Measurements from ENCODE around the gene MLPH.

GRCh38 chr2:237573721-237574415 lies 86.8 kb downstream of the MLPH start:
- TF ChIP-seq CTCF (conservative IDR thresholded peaks at IDR 0.05) (no peak), ZFX (IDR thresholded peaks at IDR 0.05) (no peak)

Data from C4-2B (cell line).